Nephron (organoid): ENCODE results near the gene ZNF888.
"Not testable (repeated sequence)": the region's sequence is repeated elsewhere in the genome, so short reads cannot be mapped to it uniquely, and the experiment has no call there.

Experiments used
- H3K27ac Mint-ChIP-seq, 3 experiments: 2 replicates each; pipeline ENCODE4 v1.8.0; 2020; ENCODE audit warnings: mixed read lengths in 3 of 3, mild to moderate bottlenecking in 2 of 3, moderate library complexity in 1 of 3
- H3K27me3 Mint-ChIP-seq: 2 replicates; pipeline ENCODE4 v1.8.0; 2021; ENCODE audit warnings: low read depth, mild to moderate bottlenecking, moderate library complexity, mixed read lengths
- H3K36me3 Mint-ChIP-seq: 2 replicates; pipeline ENCODE4 v1.8.0; 2020; ENCODE audit warnings: low read depth, mixed read lengths
- H3K4me1 Mint-ChIP-seq: 2 replicates; pipeline ENCODE4 v1.8.0; 2020; ENCODE audit warnings: mixed read lengths
- H3K4me3 Mint-ChIP-seq, 3 experiments: 2 replicates each; pipeline ENCODE4 v1.8.0; 2020; ENCODE audit warnings: mild to moderate bottlenecking in 3 of 3, mixed read lengths in 3 of 3, moderate library complexity in 2 of 3
- H3K9me3 Mint-ChIP-seq: 2 replicates; pipeline ENCODE4 v1.8.0; 2020; ENCODE audit warnings: mixed read lengths
- TF ChIP-seq, protein P1 (sequence below), 3 experiments: fragments of 200-600 bp; sonication (generic); IDR thresholded peaks; one replicate each; pipeline ENCODE4 v1.5.0; 2021; ENCODE audit warnings: antibody characterized with exemption in 3 of 3; ENCODE audit not compliant: unreplicated experiment in 3 of 3

ZNF888 gene

GRCh38 chr19:52946322-52947310 is 23.4 kb upstream of the ZNF888 start:
- TF ChIP-seq, protein P1, sequence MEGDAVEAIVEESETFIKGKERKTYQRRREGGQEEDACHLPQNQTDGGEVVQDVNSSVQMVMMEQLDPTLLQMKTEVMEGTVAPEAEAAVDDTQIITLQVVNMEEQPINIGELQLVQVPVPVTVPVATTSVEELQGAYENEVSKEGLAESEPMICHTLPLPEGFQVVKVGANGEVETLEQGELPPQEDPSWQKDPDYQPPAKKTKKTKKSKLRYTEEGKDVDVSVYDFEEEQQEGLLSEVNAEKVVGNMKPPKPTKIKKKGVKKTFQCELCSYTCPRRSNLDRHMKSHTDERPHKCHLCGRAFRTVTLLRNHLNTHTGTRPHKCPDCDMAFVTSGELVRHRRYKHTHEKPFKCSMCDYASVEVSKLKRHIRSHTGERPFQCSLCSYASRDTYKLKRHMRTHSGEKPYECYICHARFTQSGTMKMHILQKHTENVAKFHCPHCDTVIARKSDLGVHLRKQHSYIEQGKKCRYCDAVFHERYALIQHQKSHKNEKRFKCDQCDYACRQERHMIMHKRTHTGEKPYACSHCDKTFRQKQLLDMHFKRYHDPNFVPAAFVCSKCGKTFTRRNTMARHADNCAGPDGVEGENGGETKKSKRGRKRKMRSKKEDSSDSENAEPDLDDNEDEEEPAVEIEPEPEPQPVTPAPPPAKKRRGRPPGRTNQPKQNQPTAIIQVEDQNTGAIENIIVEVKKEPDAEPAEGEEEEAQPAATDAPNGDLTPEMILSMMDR (IDR thresholded peaks at IDR 0.05; ENCODE audit: unreplicated experiment in 3 of 3): no peak
- Mint-ChIP-seq H3K9me3 (peaks cover 46% of the 10 kb centered on the region), H3K27me3 (no peaks in the 10 kb centered on the region), H3K4me1 (peaks cover 21% of the 10 kb centered on the region), H3K4me3 (peak overlapping the region; percentile 30 to 67 (median 51)), H3K36me3 (peaks cover 51% of the 10 kb centered on the region), H3K27ac (peak overlapping the region; percentile 57 to 93 (median 90))

- H3K9me3 Mint-ChIP-seq: peaks cover 38% of the 10 kb centered on the region
- H3K36me3 Mint-ChIP-seq: peaks cover 43% of the 10 kb centered on the region
- TF ChIP-seq, protein P1 (IDR thresholded peaks at IDR 0.05; ENCODE audit: unreplicated experiment in 3 of 3): no peak
- peak overlapping the region; percentile 90 to 95 (median 93) for H3K27ac Mint-ChIP-seq
- H3K27me3 Mint-ChIP-seq: no peaks in the 10 kb centered on the region
- H3K4me3 Mint-ChIP-seq: peak overlapping the region in 2 of 3 experiments; percentile 51 to 67
- peaks cover 27% of the 10 kb centered on the region for H3K4me1 Mint-ChIP-seq
Observed at GRCh38 chr19:52945652-52946321, 22.6 kb upstream of the ZNF888 start.

GRCh38 chr19:52944703-52945493 is 21.7 kb upstream of the ZNF888 start:
- H3K27me3 Mint-ChIP-seq: not testable (repeated sequence)
- peaks cover 29% of the 10 kb centered on the region for H3K9me3 Mint-ChIP-seq
- peaks cover 34% of the 10 kb centered on the region for H3K36me3 Mint-ChIP-seq
- peak overlapping the region; percentile 90 to 95 (median 93) for H3K27ac Mint-ChIP-seq
- H3K4me1 Mint-ChIP-seq: peaks cover 27% of the 10 kb centered on the region
- H3K4me3 Mint-ChIP-seq: peak overlapping the region; percentile 14 to 54 (median 16)

DNA sequence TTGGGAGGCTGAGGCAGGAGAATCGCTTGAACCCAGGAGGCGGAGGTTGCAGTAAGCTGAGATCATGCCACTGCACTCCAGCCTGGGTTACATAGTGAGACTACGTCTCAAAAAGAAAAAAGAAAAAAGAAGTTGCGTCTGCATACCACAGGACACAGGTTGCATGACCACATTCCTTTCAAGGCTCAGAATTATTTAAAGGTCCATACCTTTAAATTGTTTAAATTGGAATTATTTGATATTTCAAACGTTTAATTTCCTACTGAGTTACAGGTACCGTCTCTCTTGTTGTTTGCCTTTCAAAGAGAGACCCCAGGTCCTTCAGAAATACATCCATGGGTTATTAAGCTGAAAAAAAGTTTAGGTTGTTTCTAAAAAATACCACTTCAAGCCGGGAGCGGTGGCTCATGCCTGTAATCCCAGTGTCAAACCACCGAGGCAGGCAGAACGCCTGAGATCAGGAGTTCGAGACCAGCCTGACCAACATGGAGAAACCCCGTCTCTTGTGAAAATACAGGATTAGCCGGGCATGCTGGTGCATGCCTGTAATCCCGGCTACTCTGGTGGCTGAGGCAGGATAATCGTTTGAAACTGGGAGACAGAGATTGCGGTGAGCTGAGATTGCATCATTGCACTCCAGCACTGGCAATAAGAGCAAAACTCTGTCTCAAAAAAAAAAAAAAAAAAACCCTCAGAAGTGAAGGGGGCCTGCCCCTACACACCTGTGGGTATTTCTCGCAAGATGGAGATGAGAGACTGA is 20.8 kb upstream of the ZNF888 start:
- peak overlapping the region; percentile 90 to 95 (median 93) for H3K27ac Mint-ChIP-seq
- H3K9me3 Mint-ChIP-seq: peaks cover 23% of the 10 kb centered on the region
- H3K36me3 Mint-ChIP-seq: peaks cover 26% of the 10 kb centered on the region
- H3K4me3 Mint-ChIP-seq: peak overlapping the region in 1 of 3 experiments; percentile 11
- TF ChIP-seq, protein P1 (IDR thresholded peaks at IDR 0.05; ENCODE audit: unreplicated experiment in 3 of 3): no peak
- H3K4me1 Mint-ChIP-seq: peaks cover 27% of the 10 kb centered on the region
- H3K27me3 Mint-ChIP-seq: no peaks in the 10 kb centered on the region

GRCh38 chr19:52943134-52943883 is 20.1 kb upstream of the ZNF888 start:
- Mint-ChIP-seq H3K4me1 (peaks cover 33% of the 10 kb centered on the region), H3K9me3 (peaks cover 22% of the 10 kb centered on the region), H3K27ac (peak overlapping the region; percentile 29 to 93 (median 57)), H3K36me3 (peaks cover 28% of the 10 kb centered on the region), H3K4me3 (peak overlapping the region; percentile 87 to 90 (median 89)), H3K27me3 (no peaks in the 10 kb centered on the region)
- TF ChIP-seq, protein P1 (IDR thresholded peaks at IDR 0.05; ENCODE audit: unreplicated experiment in 3 of 3): no peak
